Hematopoietic multipotent progenitor cell treated with erythropoietin and hydrocortisone succinate and interleukin-3 and kit ligand, for 6 days (in vitro differentiated cells): ENCODE data around the gene SUN3.
"Not testable (repeated sequence)": the region's sequence is repeated elsewhere in the genome, so short reads cannot be mapped to it uniquely, and the experiment has no call there.

ENCODE experiments used
- DNase-seq: peaks from one replicate; pipeline ENCODE4 v3.0.0-alpha.2; 2015

SUN3 gene

DNA sequence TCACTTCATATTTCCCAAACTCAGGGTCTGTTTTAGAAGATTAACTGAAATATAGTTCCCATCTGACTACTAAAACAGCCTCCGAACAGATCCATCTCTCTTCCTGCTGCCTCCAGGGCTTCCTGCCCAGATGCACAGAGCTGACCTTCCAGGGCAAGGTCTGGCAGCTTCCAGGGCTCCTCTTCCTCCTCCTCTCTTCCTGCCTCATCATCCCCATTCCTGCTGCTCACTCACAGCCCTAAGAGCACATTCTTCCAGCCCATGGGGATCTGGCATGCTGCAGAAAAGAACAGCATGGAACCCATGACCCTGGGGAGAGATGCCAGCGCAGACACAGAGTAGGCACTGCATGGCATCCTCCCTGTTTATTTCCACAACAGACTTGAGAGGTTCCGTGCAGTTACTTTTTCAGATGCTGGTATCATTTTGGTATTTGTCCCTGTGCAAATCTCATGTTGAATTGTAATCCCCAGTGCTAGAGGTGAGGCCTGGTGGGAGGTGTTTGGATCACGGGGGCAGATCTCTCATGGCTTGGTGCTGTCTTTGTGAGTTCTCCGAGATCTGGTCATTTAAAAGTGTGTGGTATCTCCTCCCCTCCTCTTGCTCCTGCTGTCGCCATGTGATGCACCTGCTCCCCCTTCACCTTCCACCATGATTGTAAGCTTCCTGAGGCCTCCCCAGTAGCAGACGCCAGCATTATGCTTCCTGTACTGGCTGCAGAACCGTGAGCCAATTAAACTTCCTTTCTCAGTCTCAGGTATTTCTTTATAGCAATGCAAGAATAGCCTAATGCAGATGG lies 85.0 kb downstream of the SUN3 start:
- no peak for DNase-seq

DNA sequence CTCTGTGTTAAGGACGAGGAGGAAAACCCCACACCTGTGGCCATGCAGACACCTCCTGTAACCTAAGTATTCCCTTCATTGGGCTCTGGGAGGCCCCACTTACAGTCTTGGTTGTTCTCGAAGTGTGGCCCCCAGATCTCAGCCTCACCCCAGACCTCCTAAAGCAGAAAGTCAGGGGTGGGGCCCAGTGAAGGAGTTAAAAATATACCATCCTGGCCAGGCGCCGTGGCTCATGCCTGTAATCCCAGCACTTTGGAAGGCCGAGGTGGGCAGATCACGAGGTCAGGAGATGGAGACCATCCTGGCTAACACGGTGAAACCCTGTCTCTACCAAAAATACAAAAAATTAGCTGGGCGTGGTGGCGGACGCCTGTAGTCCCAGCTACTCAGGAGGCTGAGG lies 86.3 kb downstream of the SUN3 start:
- DNase-seq: not testable (repeated sequence)

DNA sequence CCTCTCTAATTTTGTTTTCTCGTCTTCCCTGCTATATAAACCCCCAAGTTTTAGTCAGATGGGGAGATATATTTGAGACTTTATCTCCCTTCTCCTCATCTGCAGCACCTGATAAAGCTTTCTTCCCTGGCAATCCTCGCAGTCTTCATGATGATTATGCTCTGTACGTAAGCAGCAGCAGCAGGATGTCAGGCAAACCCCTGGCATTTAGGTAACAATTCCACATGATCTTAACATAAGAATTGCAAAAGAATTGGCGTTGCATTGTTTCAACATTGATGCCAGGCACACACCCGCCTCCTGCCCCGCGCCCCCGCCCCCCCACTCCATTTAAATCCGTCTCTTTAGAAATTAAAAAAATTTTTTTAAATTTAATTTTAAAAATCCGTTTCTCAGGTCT lies 86.8 kb downstream of the SUN3 start:
- no peak for DNase-seq

DNA sequence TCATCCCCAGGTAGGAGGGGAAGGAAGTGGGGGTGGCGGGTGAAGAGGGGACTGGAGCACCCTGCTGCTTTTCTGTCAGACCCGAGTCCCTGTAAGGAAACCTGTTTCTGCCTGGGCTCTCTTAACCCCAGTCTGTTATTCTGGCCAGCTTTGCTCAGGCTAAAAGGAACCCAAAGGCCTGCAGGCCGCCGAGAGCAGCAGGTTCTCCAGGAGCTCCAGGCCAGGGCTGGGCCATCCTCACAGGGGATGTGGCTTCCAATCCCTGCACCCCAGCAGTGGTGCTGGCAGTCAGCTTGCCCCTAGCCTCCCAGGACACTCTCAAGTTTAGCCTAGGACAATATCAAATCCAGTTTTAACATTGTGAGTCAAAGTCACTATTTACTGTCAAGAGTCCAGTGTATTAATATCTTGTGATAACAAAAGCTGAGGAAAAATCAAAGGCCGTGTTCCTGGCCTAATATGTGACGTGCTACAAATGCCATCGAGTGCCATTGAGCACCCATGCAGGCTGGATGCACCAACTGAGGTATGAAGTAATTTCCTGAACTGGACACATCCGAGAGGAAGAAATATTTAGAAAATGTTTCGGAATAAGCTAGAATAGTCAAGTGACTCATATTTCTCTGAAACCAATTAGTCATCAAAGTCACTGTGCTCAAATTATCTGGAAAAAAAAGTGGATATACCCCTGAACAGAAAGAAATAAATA lies 87.6 kb downstream of the SUN3 start:
- DNase-seq: no peak

GRCh38 chr7:47940088-47941013 lies 88.6 kb downstream of the SUN3 start:
- no peak for DNase-seq

GRCh38 chr7:47939425-47940036 lies 89.4 kb downstream of the SUN3 start:
- DNase-seq: no peak

- DNase-seq: no peak
Observed at GRCh38 chr7:47938574-47939165, 90.2 kb downstream of the SUN3 start.

- no peak for DNase-seq
Observed at GRCh38 chr7:47937711-47938573, 91.0 kb downstream of the SUN3 start.
